RPMI7951 (cell line): ENCODE measurements around the gene PIGZ. TPM values are rescaled to one million over a fixed set of nuclear protein-coding genes. Genes with fewer than 3 reads are reported as not detected.

Source experiments
- DNase-seq: peaks from one replicate; pipeline ENCODE4 v3.0.0-alpha.2; 2012; ENCODE audit warnings: low read depth
- total RNA-seq: library from RNA; depleted of rRNA; stranded (reverse); fragments of >200 nt; shearing (Covaris generic); gene quantifications from 2 replicates; pipeline ENCODE4 v1.2.3, GENCODE V29; 2014; rRNA removed

PIGZ gene
- total RNA-seq = 2.8 and 4.5 TPM in 2 replicates

- peak; percentile 57 for DNase-seq
These were observed at the start of gene PIGZ for GRCh38 chr3:196968233-196969133. TSS of gene PIGZ (minus strand) at chr3:196968833. CDS start at chr3:196952031, 16,802 bp downstream.

GRCh38 chr3:197017003-197017402, 48.4 kb upstream of the PIGZ start:
- no peak for DNase-seq

- DNase-seq = no peak
These were observed 47.4 kb upstream of the PIGZ start for GRCh38 chr3:197015790-197016736.

- DNase-seq = no peak
These were observed 46.4 kb upstream of the PIGZ start for GRCh38 chr3:197014942-197015575.

GRCh38 chr3:197014024-197014423, 45.4 kb upstream of the PIGZ start:
- DNase-seq = no peak

GRCh38 chr3:197012540-197012883, 43.9 kb upstream of the PIGZ start:
- DNase-seq = no peak

- no peak for DNase-seq
These were observed 43.3 kb upstream of the PIGZ start for GRCh38 chr3:197011780-197012539.

GRCh38 chr3:197010556-197011351, 42.1 kb upstream of the PIGZ start:
- no peak for DNase-seq

GRCh38 chr3:197009532-197010019, 40.9 kb upstream of the PIGZ start:
- DNase-seq = no peak

GRCh38 chr3:197008436-197009209, 40.0 kb upstream of the PIGZ start:
- DNase-seq = no peak

- no peak for DNase-seq
These were observed 39.3 kb upstream of the PIGZ start for GRCh38 chr3:197007953-197008352.

GRCh38 chr3:197007296-197007940, 38.8 kb upstream of the PIGZ start:
- DNase-seq = no peak

- no peak for DNase-seq
These were observed 38.2 kb upstream of the PIGZ start for GRCh38 chr3:197006860-197007259.

GRCh38 chr3:197006446-197006845, 37.8 kb upstream of the PIGZ start:
- no peak for DNase-seq

- DNase-seq = no peak
These were observed 35.1 kb upstream of the PIGZ start for GRCh38 chr3:197003461-197004385.

GRCh38 chr3:197002701-197003454, 34.2 kb upstream of the PIGZ start:
- DNase-seq = peak; percentile 69
